GM18951 (cell line): Measurements from ENCODE around the gene TBC1D16.
"Not testable (repeated sequence)": the region's sequence is repeated elsewhere in the genome, so short reads cannot be mapped to it uniquely, and the experiment has no call there.

Experiments used
- POLR2A ChIP-seq: IDR thresholded peaks from 4 replicates; pipeline ENCODE4 v1.6.1; 2011; ENCODE audit warnings: mild to moderate bottlenecking; ENCODE audit not compliant: insufficient read length, insufficient read depth; ENCODE audit errors: extremely low read depth
- in situ Hi-C: fragments of 300-500 bp; cut with MboI; formaldehyde crosslinking; loops from one replicate; pipeline ENCODE4 v1.12.0; 2022; ENCODE audit warnings: low sequenced_read_pairs, mixed read lengths, inconsistent platforms; ENCODE audit not compliant: unreplicated experiment

Gene TBC1D16

DNA sequence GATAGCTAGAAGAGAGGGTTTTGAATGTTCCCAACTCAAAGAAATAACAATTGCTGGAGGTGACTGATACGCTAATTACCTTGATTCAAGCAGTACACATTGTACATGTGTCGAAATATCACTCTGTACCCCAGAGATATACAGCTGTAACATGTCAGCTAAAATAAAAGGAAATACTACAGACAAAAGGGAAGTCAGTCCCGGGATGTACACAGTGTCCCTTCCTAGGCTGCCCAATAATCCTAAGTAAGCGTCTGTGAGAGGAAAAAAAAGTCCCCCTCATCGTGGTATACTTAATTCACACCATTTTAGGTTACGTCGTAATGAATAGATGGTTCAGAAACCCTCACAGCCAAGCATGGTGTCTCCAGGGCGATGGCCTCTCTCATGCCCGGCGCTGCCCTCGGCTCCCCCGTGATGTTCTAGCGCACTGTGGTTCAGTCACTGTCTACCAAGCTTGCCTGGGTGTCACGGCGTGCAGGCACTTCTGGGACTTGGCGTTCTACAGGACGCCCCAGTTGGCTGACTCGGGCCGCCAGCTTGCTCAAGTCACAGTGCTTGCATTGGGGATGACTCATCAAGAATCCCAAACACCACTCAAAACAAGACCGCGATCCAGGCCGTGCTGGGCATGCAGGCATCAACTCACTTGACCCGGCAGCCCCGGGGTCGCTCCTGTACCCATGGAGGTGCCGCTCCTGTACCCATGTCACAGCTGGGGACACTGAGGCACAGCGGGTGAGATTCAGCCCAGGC, 28.3 kb upstream of the TBC1D16 start:
- in situ Hi-C loops: no loop called here
- TF ChIP-seq POLR2A: no peak

DNA sequence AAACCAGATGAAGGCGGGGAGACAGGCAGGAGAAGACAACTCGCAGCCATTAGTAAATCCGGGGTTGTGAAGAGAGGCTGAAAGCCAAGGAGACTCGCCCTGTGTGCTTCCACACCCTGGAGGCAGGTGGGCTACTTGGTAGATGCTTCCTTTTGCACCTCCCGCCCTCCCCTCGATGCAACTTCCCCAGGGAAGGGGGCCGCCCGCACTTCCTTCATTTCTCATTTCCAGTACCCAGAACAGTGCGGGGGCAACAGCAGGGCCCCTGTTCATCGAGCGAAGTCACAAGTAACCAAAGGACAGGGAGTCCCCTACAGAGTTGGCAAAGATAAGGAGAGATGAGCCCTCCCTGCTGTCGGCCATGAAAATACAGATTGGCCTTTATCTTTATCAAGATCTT, 25.7 kb upstream of the TBC1D16 start:
- TF ChIP-seq POLR2A: no peak
- in situ Hi-C loops: no loop called here

- in situ Hi-C loops: no loop called here
- TF ChIP-seq POLR2A: no peak
Observed at GRCh38 chr17:80060644-80061043, 25.0 kb upstream of the TBC1D16 start.

GRCh38 chr17:80058311-80058955, 22.8 kb upstream of the TBC1D16 start:
- TF ChIP-seq POLR2A: no peak

DNA sequence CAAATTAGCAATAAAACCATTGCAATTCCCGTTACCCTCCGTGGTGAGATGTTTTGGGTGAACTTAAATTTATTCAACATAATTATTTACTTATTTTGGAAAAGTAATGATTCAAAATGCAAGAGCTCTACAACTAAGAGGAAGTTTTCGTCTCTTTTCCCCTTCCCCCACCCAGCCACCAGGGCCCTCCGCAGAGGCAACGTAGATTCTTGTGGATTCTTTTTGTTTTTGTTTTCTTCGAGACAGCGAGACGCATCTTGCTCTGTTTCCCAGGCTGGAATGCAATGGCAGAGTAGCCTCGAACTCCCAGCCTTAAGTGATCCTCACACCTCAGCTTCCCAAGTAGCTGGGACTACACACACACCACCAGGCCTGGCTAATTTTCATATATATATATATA, 19.9 kb upstream of the TBC1D16 start:
- in situ Hi-C loops: no loop called here
- no peak for TF ChIP-seq POLR2A

More at GRCh38 chr17:80058311-80058955, 22.8 kb upstream of the TBC1D16 start:
- in situ Hi-C loops: no loop called here

DNA sequence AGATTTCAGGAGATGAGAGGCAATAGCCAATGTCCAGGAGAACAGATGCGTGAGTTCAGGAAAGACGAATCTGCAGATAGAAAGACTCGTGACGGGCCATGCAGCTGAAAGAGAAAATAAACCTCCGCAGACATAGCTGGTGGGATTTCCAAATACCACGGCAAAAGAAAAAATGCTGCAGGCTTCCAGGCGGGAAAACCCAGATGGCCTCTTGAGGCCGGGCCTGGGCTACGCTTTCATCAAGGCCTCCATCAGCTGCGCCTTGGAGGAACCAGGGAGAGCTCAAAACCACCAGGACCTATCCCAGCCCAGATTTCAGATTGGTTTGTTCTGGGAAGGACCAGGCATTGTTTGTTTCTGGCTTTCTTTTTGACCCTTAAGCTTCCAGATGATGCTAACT, 17.4 kb upstream of the TBC1D16 start:
- TF ChIP-seq POLR2A: no peak
- in situ Hi-C loops: no loop called here

DNA sequence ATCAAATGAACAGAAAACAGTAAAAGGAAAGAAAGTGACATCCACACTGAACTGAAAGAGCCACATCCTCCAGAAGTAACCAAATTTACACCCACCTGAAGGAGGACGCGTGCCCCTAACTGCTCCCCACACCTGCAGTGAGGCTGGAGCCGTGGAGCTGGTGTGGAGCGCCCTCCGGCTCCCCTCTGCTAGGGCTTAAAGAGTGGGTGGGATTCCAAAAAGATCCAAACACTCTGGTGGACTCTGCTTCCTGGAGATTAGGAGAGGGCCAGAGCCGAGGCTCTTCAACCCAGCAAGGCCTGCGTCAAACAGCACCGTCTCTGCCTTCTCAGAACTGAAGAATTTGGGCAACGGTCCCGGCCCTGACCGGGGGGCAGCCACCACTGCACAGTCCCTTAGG, 16.0 kb upstream of the TBC1D16 start:
- in situ Hi-C loops: no loop called here
- no peak for TF ChIP-seq POLR2A

DNA sequence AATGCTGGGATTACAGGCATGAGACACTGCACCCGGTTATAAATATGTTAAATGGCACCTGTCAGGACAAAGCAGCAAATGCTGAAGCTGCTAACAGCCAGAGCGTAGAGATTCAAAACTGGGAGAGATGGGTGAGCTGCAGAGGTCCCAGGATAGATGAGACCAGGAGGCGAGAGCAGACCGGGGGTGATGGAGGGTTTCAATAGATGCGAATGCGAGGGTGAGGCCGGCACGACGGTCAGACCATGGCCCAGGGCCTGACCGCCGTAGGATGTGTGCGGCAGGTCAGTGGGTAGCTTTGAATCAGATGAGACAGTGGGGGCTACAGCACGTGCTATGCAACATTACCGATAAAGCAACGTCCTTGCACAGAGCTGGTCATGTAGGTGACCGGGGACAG, 15.0 kb upstream of the TBC1D16 start:
- in situ Hi-C loops: no loop called here
- TF ChIP-seq POLR2A: no peak

DNA sequence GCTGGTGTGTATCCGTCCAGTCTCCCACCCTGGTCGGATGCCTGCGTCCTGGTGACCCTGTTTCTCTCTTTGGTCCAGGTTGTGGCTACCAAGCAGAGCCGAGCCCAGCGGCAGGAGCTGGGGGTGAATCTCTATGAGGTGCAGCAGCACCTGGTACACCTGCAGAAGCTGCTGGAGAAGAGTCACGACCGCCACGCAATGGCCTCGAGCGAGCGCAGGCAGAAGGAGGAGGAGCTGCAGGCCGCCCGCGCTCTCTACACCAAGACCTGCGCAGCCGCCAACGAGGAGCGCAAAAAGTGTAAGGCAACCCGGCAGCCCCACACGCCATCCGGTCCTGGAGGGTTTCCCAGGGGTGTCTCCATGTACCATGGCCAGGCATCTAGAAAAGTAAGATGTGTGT, 14.3 kb upstream of the TBC1D16 start:
- in situ Hi-C loops: no loop called here
- no peak for TF ChIP-seq POLR2A

- no peak for TF ChIP-seq POLR2A
- in situ Hi-C loops: no loop called here
Observed at GRCh38 chr17:80047176-80047575, 11.5 kb upstream of the TBC1D16 start.

DNA sequence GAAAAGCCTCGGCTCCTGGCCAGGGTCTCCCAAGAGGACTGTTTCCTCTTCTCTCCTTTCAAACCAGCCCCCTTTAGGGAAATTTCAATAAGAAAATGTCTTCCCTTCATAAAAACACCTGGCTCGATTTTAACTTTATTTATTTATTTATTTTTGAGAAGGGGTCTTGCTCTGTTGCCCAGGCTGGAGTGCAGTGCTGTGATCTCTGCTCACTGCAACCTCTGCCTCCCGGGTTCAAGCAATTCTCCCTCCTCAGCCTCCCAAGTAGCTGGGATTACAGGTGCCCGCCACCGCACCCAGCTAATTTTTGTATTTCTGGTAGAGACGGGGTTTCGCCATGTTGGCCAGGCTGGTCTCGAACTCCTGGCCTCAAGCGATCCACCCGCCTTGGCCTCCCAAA, 11.0 kb upstream of the TBC1D16 start:
- in situ Hi-C loops: not testable (repeated sequence)

DNA sequence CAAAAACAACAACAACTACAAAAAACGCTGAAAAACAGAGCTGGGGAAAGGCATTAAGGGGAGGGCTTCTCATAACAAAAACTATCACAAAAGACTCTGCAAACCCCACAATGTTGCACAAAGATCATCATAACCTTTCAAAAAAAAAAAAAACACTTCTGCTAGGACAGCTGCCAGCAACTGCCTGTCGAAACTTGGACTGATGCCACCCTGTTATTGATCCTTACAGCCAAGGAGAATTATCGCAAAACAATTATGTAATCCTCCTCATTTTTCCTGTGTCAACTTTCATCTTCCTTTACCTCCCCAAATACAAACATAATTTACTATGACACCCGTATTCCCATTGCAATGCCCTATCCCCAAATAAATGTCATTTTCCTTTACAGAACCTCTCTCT, 10.0 kb upstream of the TBC1D16 start:
- TF ChIP-seq POLR2A: no peak
- in situ Hi-C loops: no loop called here

- in situ Hi-C loops: no loop called here
- no peak for TF ChIP-seq POLR2A
Observed at GRCh38 chr17:80043963-80044362, 8.3 kb upstream of the TBC1D16 start.

GRCh38 chr17:80036715-80037477, 1.2 kb upstream of the TBC1D16 start:
- in situ Hi-C loops: no loop called here
- no peak for TF ChIP-seq POLR2A
